Coronary artery (tissue), 2 donors: ENCODE results near the gene TRIM22.

Experiments
- DNase-seq: peaks from one replicate; pipeline ENCODE4 v3.0.0-alpha.2; 2017; ENCODE audit warnings: low spot score
- H3K27ac ChIP-seq, 2 donors: fragments of 200-600 bp; sonication (generic); one replicate each; pipeline ENCODE4 v1.5.1; 2016 to 2019
- H3K4me3 ChIP-seq: fragments of 200-600 bp; sonication (generic); 2 replicates; pipeline ENCODE4 v1.5.1; 2016; ENCODE audit warnings: mild to moderate bottlenecking, moderate library complexity
- CTCF ChIP-seq: fragments of 200-600 bp; sonication (generic); IDR thresholded peaks from one replicate; pipeline ENCODE4 v1.5.1; 2019; ENCODE audit warnings: antibody characterized with exemption

Gene TRIM22

GRCh38 chr11:5749836-5750235 is 60.2 kb downstream of the TRIM22 start:
- Histone ChIP-seq H3K27ac (no peak overlapping the region), H3K4me3 (no peak overlapping the region)
- DNase-seq, result no peak
- TF ChIP-seq CTCF, result no peak

- no peak for DNase-seq
- no peak within 1 kb of the TSS for H3K4me3 ChIP-seq
- H3K27ac ChIP-seq, result no peak within 1 kb of the TSS
- no peak for TF ChIP-seq CTCF
Observed at GRCh38 chr11:5753943-5754342, 64.4 kb downstream of the TRIM22 start, which contains the start of gene OR52N4. OR52N4 (plus strand) TSS chr11:5754243; CDS start chr11:5754741, 498 bp downstream.
